Vagina (tissue), 2 donors: ENCODE data around the gene G3BP1. TPM values are rescaled to one million over a fixed set of nuclear protein-coding genes. Genes with fewer than 3 reads are reported as not detected.
A peak's percentile ranks its signal among the peaks of the same experiment; 100 is the strongest.

ENCODE experiments used
- DNase-seq, 2 donors: peaks; one replicate each; pipeline ENCODE4 v3.0.0-alpha.2; 2017; ENCODE audit errors: extremely low spot score in 2 of 2
- H3K27ac ChIP-seq: fragments of 200-600 bp; sonication (generic); one replicate; pipeline ENCODE4 v1.5.1; 2019
- H3K27me3 ChIP-seq: fragments of 200-600 bp; sonication (generic); one replicate; pipeline ENCODE4 v1.5.1; 2019
- H3K36me3 ChIP-seq, 2 donors: fragments of 200-600 bp; sonication (generic); one replicate each; pipeline ENCODE4 v1.5.1; 2017 to 2019
- H3K4me1 ChIP-seq: fragments of 200-600 bp; sonication (generic); one replicate; pipeline ENCODE4 v1.5.1; 2019
- H3K4me3 ChIP-seq, 2 donors: fragments of 200-600 bp; sonication (generic); 1 replicate in 1 of 2; 2 replicates in 1 of 2; pipeline ENCODE4 v1.5.1; 2016 to 2019
- H3K9me3 ChIP-seq: fragments of 200-600 bp; sonication (generic); one replicate; pipeline ENCODE4 v1.5.1; 2019
- CTCF ChIP-seq, 3 experiments: fragments of 450-650 bp in 2 of 3; fragments of 200-600 bp in 1 of 3; sonication (generic) in 1 of 3; IDR thresholded peaks; one replicate each; pipeline ENCODE4 v1.5.1; 2017 to 2019; ENCODE audit warnings: antibody characterized with exemption in 3 of 3, mild to moderate bottlenecking in 2 of 3, moderate library complexity in 2 of 3
- POLR2A ChIP-seq, 2 donors: fragments of 450-650 bp; IDR thresholded peaks; one replicate each; pipeline ENCODE4 v1.6.1; 2017; ENCODE audit warnings: antibody characterized with exemption in 2 of 2, mild to moderate bottlenecking in 2 of 2, moderate library complexity in 2 of 2
- POLR2AphosphoS5 ChIP-seq, 2 donors: sonication (generic); formaldehyde crosslinking; IDR thresholded peaks; one replicate each; pipeline ENCODE4 v1.9.0; 2017; ENCODE audit warnings: antibody characterized with exemption in 2 of 2, mild to moderate bottlenecking in 2 of 2, low read depth in 1 of 2; ENCODE audit not compliant: insufficient read depth in 1 of 2
- intact Hi-C: fragments of 100-400 bp; cut with DNase I; formaldehyde crosslinking; loops from one replicate; pipeline ENCODE4 v1.15.1; 2023
- total RNA-seq: library from RNA; depleted of rRNA; stranded (reverse); fragments of >200 nt; gene quantifications from one replicate; pipeline ENCODE4 v1.2.3, GENCODE V29; 2016

Gene G3BP1
- total RNA-seq, 1 donor from 2014 or later, result 97.0 TPM

GRCh38 chr5:151751091-151751490, 20.7 kb upstream of the G3BP1 start:
- no peak for TF ChIP-seq CTCF (IDR thresholded peaks at IDR 0.05)
- TF ChIP-seq POLR2A (IDR thresholded peaks at IDR 0.05), result no peak
- no peak for TF ChIP-seq POLR2AphosphoS5 (IDR thresholded peaks at IDR 0.05; ENCODE audit: insufficient read depth in 1 of 2, low read depth in 1 of 2)
- no peak for DNase-seq
- peaks cover 30% of the 10 kb centered on the region for H3K4me1 ChIP-seq
- intact Hi-C loops, result no loop called here
- no peaks in the 10 kb centered on the region for H3K27me3 ChIP-seq
- peak overlapping the region; percentile 55 for H3K27ac ChIP-seq
- peaks cover 0 to 8% of the 10 kb centered on the region in 2 donors for H3K36me3 ChIP-seq
- no peak overlapping the region for H3K4me3 ChIP-seq
- H3K9me3 ChIP-seq, result no peaks in the 10 kb centered on the region

- no peak for DNase-seq
- Histone ChIP-seq H3K27ac (peak overlapping the region; percentile 55), H3K4me3 (no peak overlapping the region), H3K36me3 (peaks cover 0 to 8% of the 10 kb centered on the region in 2 donors), H3K27me3 (no peaks in the 10 kb centered on the region), H3K4me1 (peaks cover 30% of the 10 kb centered on the region), H3K9me3 (no peaks in the 10 kb centered on the region)
- TF ChIP-seq POLR2AphosphoS5 (IDR thresholded peaks at IDR 0.05; ENCODE audit: insufficient read depth in 1 of 2, low read depth in 1 of 2) (no peak), CTCF (IDR thresholded peaks at IDR 0.05) (no peak), POLR2A (IDR thresholded peaks at IDR 0.05) (no peak)
- intact Hi-C loops, result no loop called here
Observed at GRCh38 chr5:151751593-151751992, 20.2 kb upstream of the G3BP1 start.

- H3K27me3 ChIP-seq, result no peaks in the 10 kb centered on the region
- no peaks in the 10 kb centered on the region for H3K9me3 ChIP-seq
- DNase-seq, result no peak
- peaks cover 0 to 8% of the 10 kb centered on the region in 2 donors for H3K36me3 ChIP-seq
- no peak for TF ChIP-seq POLR2AphosphoS5 (IDR thresholded peaks at IDR 0.05; ENCODE audit: insufficient read depth in 1 of 2, low read depth in 1 of 2)
- TF ChIP-seq CTCF (IDR thresholded peaks at IDR 0.05), result no peak
- no peak for TF ChIP-seq POLR2A (IDR thresholded peaks at IDR 0.05)
- no peak overlapping the region for H3K27ac ChIP-seq
- peaks cover 43% of the 10 kb centered on the region for H3K4me1 ChIP-seq
- intact Hi-C loops, result no loop called here
- no peak overlapping the region for H3K4me3 ChIP-seq
Observed at GRCh38 chr5:151755383-151755782, 16.4 kb upstream of the G3BP1 start.

- Histone ChIP-seq H3K27ac (peak overlapping the region; percentile 93), H3K27me3 (no peaks in the 10 kb centered on the region), H3K4me1 (peaks cover 32% of the 10 kb centered on the region), H3K36me3 (peaks cover 0 to 8% of the 10 kb centered on the region in 2 donors), H3K9me3 (no peaks in the 10 kb centered on the region), H3K4me3 (peak overlapping the region; percentile 58 to 91)
- intact Hi-C loops, result no loop called here
- TF ChIP-seq CTCF (IDR thresholded peaks at IDR 0.05), result no peak
- no peak for TF ChIP-seq POLR2AphosphoS5 (IDR thresholded peaks at IDR 0.05; ENCODE audit: insufficient read depth in 1 of 2, low read depth in 1 of 2)
- TF ChIP-seq POLR2A (IDR thresholded peaks at IDR 0.05), result no peak
- DNase-seq, result no peak
Observed at GRCh38 chr5:151757233-151758140, 14.3 kb upstream of the G3BP1 start.

GRCh38 chr5:151758141-151758429, 13.7 kb upstream of the G3BP1 start:
- Histone ChIP-seq H3K4me3 (peak overlapping the region; percentile 58 to 91), H3K27me3 (no peaks in the 10 kb centered on the region), H3K36me3 (peaks cover 0 to 5% of the 10 kb centered on the region in 2 donors), H3K9me3 (no peaks in the 10 kb centered on the region), H3K4me1 (peaks cover 32% of the 10 kb centered on the region), H3K27ac (peak overlapping the region; percentile 93)
- intact Hi-C loops, result no loop called here
- no peak for DNase-seq
- TF ChIP-seq POLR2A (IDR thresholded peaks at IDR 0.05), result no peak
- TF ChIP-seq CTCF (IDR thresholded peaks at IDR 0.05), result no peak
- TF ChIP-seq POLR2AphosphoS5 (IDR thresholded peaks at IDR 0.05; ENCODE audit: insufficient read depth in 1 of 2, low read depth in 1 of 2), result no peak
